Left colon (tissue), 2 donors: Measurements from ENCODE around the gene SLC3A2. TPM values are rescaled to one million over a fixed set of nuclear protein-coding genes. Genes with fewer than 3 reads are reported as not detected.
A peak's percentile ranks its signal among the peaks of the same experiment; 100 is the strongest.

Experiments
- ATAC-seq: fragments of 200-7000 bp; cut with Tn5 transposase; one replicate; pipeline ENCODE4 v1.9.1; 2020; ENCODE audit warnings: mild to moderate bottlenecking, moderate library complexity
- DNase-seq, 2 donors: peaks; one replicate each; pipeline ENCODE4 v3.0.0-alpha.2; 2020
- intact Hi-C, 2 donors: fragments of 100-400 bp; cut with DNase I in 1 of 2; cut with micrococcal nuclease in 1 of 2; formaldehyde crosslinking; loops; one replicate each; pipeline versions ENCODE4 v1.11.2 to v1.14.0; 2022; cut with DNase I, micrococcal nuclease
- total RNA-seq, 2 donors: library from RNA; stranded (reverse); fragmentation: NEBNext Ultra II Directional; extraction: Animal tissue kit (Norgen Biotek cat#: 25700); gene quantifications; one replicate each; pipeline ENCODE4 v1.2.1, GENCODE V29; 2021
- donor health status: DM: no; HTN: no; CAD: no.
- donor health status: DM: yes; HTN: yes; CAD: no.

The SLC3A2 gene
- total RNA-seq, 2 donors from 2014 or later: 98.8 to 107 TPM

DNA sequence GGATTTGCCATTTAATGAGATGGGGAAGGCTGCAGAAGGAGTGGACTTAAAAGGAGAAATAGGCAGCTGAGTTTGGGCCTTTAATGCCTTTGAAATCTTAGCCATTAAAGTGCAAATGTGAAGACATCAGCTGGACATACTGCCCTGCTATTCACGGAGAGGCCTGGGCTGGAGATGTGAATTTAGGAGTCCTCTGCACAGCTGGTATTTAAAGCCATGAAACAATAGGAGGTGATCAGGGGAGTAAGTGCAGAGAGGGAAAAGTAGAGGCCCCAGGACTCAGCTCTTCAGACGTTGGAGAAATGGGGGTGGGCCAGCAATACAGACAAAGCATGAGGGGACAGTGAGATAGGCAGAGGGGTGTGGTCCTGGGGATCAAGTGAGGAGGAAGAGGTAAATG, 16.6 kb downstream of the SLC3A2 start:
- ATAC-seq (no peak), DNase-seq (no peak)
- intact Hi-C loops: no loop called here

DNA sequence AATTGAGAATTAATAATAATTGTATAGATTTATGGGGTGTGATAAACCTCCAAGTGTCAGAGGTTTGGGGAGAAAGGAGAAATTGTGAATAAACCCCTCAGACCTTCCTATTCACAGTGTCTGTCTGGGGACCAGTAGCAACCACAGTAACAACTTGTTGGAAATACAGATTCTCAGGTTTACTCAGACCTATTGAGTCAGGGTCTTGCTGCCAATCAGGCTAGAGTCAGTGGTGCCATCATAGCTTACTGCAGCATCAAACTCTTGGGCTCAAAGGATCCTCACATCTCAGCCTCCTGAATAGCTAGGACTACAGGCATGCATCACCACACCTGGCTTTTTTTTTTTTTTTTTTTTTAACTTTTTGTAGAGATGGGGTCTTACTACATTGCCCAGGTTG, 17.3 kb downstream of the SLC3A2 start:
- intact Hi-C loops: no loop called here
- DNase-seq: no peak
- no peak for ATAC-seq

DNA sequence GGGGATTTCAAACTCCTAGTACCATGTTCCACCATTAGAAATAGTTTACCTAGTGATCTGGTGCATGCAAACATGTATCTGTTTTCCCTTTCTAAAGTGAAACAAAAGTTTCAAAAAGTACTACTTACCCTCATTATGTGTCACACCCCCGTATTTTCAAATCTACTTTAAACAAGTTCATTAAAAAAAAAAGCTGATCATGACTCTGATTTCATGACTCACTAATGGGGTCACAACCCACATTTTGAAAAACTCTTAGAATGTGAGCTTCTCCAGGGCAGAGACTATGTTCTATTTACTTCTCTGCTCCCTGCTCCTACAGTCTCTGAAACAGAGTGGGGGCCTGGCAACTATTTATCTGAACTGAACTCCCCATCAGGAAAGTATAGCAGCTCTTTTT, 22.2 kb downstream of the SLC3A2 start:
- intact Hi-C loops: no loop called here
- ATAC-seq: no peak
- DNase-seq: no peak

DNA sequence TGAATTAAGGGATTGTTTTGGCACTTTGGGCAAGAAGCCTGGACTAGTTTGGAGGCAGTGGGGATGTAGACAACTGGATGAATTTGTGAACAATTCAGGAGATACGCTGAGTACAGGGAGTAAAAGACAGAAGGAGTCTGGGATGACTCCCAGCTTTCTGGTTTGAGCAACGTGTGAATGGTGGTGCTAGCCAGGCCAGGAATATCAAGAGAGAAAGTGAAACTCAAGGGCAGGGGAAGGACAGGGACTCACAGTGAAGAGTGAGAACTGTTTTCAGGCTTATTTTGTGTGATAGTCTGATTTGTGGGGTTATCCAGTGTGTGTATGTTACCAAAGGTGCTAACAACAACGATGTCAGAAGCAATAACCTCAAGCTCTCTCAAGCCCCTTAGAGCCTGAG, 24.6 kb downstream of the SLC3A2 start:
- intact Hi-C loops: loop anchor here in 1 of 2 donors (5.0 kb wide), 1 partner anchor 117 kb away; no protein-coding TSS in a partner anchor
- no peak for DNase-seq
- ATAC-seq: no peak

DNA sequence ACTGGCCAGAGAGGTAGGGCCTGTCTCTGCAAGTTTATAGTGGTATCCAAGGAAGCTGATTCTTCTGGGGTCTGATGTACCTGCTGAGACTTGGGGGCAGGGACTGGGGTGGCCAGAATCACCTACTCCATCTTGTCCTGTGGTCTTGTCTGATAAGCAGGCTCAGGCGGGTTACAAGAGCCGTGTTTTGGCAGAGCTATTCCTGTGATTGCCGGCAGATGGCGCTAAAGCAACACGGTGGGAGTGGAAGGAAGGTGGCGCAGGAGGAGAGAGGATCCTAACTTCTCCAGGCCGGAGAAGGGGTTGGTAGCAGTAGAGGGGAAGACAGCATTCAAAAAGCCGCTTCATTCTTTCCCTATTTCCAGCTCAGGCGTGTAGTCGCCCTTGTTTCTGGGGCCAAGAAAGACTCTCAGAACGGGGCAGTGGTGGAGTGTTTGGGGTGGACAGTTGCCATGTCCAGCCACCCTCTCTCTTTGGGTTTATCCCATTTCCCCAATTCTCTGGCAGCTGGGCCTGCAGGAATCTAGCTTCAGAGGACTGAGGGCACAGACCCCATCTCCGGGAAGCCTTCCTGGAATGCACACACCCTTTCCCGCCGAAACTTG, 25.3 kb downstream of the SLC3A2 start:
- intact Hi-C loops: loop anchor here (2.0 to 5.0 kb wide), 2 partner anchors 116 to 119 kb away; no protein-coding TSS in a partner anchor

DNA sequence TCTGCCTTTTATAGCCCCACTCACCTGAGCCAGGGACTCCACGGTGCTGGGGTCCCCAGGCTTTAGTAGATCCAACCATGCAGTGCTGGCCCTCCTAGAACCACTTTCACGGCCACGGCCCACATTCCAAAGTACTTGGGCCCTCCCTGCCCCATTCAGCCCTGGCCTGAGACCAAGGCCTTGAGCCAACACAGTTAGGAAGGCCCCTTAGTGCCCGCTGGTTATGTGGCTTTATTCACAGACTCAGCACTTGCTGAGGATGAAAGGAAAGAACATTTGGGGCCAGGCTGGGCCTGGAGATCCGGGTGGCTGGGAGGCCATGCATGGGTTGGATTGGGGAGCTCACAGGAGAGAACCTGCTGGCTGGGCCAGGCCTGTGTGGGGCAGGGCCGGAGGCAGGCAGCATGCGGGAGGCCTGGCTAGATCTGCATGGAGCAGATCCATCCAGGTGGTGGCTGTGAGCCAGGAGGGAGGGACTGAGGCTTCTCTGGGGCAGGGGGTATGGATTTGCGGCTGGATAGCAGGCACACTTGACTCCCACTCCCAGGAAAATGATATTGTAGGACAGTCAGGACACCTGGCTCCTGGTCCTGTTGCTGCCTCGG, 27.9 kb downstream of the SLC3A2 start:
- DNase-seq (peak in 1 of 2 donors; percentile 39), ATAC-seq (peak; percentile 29)
- intact Hi-C loops: loop anchor here in 1 of 2 donors (5.0 kb wide), 1 partner anchor 114 kb away; no protein-coding TSS in a partner anchor

More for the DNA sequence above, 25.3 kb downstream of the SLC3A2 start:
- DNase-seq (peak; percentile 61 to 71), ATAC-seq (peak; percentile 60)

DNA sequence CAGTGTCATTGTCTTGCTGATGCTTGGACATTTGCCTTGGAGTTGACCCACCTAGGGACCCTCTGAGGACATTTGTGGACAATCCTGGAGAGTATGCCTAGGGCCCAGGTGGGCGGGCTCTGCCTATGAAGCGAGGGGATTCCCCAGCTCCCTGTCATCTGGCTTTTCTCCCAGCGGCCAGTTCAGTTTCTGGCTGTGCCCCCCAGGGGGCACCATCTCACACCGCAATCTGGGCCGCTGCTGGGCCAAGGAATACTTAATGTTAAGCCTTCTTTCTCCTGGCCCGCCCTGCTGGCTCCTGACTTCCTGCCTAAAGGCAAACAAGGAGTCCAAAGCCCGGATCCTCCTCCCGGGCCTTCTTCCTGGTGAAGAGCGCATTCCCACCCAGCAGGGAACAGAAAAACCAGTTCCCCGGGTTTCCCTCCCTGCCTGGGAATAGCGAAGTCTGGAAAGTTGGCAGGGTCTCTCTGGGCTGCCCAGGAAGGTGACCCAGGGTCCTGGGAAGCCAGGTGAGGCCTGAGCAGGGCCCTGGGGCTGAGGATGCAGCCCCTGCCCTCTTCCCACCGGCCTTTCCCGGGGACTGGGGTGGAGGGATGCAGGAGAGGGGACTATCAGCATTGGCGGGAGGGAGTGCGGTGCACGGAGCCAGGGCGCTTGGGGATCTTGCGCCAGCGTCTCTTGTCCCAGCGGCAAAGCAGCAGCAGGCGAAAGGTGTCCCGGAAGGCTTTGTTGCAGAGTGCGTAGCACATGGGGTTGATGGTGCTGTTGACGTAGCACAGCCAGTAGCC, 28.6 kb downstream of the SLC3A2 start:
- intact Hi-C loops: loop anchor here in 1 of 2 donors (5.0 kb wide), 1 partner anchor 113 kb away; no protein-coding TSS in a partner anchor

DNA sequence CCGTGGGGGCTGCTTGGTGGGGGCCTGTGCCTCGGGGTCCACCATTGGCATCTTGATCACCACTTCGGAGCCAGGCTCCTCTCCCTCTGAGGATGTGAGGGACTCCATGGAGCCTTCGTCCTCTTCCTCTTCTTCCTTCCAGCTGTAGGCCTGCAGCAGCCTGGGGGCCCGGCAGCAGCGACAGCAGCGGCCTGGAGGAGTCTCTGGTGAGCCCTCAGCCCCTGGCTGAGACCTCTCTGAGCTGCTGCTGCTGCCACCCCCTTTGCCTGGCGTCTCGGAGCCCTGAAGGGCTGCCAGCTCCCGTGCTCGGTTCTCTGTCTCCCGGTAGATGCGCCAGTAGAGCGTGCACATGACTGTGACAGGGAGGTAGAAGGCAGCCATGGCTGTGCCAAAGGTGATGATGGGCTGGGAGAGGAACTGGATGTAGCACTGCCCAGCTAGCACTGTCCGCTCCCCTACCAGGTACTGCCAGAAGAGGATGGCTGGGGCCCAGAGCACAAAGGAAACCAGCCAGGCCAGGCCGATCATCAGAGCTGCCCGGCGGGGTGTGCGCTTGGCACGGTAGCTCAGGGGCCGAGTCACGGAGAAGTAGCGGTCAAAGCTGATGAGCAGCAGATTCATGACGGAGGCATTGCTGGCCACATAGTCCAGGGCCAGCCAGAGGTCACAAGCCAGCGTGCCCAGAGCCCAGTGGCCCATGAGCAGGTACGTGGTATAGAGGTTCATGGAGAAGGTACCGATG, 29.6 kb downstream of the SLC3A2 start:
- intact Hi-C loops: no loop called here
- no peak for DNase-seq
- no peak for ATAC-seq

More for the DNA sequence above, 28.6 kb downstream of the SLC3A2 start:
- peak; percentile 96 for ATAC-seq
- DNase-seq: peak; percentile 83 to 92

DNA sequence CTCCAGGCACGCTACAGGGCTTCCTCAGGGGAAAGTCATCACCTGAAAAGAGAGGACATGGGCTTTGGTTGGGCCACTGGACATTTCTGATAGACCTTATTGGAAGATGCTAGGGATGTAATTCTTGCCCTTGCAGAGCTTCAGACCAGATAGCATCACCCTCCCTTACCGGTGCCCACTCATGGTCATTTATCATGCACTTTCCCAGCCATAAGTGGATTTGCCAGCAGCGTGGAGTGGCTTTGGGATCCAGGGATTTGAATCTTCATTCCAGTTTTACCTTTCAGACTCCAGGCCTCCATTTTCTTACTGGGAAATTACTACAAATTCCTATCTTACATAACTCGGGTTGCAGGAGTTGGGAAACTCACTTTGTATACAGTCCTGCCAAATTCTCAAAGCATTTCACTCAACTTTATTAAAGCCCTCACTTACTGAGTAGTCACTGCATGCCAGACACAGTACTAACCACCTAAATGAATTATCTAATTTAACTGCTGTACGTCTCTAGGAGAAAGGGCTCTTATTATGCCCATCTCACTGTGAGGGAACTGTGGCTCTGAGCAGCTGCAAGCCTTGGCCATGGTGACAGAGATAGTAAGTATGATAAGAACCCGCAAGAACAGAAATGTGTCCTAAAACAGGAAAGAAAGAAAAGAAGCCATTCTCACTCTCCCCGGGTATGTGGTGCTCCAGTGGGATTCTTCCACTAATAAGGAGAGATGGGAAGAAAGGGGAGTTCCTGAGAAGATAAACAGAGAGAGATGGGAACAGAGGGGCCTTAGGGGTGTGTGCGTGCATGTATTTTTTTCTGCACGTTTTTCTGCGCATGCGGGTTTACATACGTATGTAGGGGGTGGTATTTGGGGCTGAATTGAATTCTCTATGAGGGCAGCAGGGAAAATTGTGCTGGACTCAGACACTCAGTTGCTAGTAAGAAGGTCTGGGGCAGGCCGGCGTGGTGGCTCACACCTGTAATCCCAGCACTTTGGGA, 30.7 kb downstream of the SLC3A2 start:
- intact Hi-C loops: no loop called here
- ATAC-seq (no peak), DNase-seq (no peak)

DNA sequence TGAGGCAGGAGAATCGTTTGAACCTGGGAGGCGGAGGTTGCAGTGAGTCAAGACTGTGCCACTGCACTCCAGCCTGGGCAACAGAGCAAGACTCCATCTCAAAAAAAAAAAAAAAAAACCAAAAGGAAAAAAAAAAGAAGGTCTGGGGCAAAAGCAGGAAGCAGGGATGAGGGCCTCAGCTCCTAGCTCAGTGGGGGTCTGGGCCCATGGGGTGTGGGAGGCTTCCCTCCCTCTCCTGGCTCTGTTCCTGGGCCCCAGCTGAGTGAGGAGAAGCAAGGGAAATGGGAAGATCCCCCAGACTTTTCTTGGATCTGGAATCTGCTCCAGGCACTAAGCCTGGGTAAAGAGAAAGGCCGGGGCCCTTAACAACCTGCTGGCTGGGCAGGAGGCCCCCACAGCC, 31.6 kb downstream of the SLC3A2 start:
- ATAC-seq (no peak), DNase-seq (no peak)
- intact Hi-C loops: no loop called here

DNA sequence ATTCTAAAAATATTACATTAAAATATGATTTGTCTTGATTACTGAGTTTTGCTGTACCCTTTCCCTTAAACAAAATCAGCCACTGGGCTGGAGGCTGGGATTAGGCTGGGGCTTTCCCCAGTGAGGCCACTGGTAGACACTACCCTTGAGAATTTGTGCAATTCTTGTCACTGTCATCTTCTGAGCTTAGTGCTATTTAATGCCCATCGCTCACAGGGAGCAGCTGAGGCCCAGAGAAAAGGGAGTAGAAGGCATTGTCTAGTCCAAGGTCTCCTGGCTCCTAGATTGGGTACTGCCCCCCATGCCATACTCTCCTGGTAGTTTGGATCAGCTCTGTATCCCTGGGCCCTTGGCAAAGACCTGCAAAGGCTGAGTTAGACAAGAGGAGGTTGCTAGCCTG, 33.7 kb downstream of the SLC3A2 start:
- DNase-seq: no peak
- ATAC-seq: no peak
- intact Hi-C loops: no loop called here

DNA sequence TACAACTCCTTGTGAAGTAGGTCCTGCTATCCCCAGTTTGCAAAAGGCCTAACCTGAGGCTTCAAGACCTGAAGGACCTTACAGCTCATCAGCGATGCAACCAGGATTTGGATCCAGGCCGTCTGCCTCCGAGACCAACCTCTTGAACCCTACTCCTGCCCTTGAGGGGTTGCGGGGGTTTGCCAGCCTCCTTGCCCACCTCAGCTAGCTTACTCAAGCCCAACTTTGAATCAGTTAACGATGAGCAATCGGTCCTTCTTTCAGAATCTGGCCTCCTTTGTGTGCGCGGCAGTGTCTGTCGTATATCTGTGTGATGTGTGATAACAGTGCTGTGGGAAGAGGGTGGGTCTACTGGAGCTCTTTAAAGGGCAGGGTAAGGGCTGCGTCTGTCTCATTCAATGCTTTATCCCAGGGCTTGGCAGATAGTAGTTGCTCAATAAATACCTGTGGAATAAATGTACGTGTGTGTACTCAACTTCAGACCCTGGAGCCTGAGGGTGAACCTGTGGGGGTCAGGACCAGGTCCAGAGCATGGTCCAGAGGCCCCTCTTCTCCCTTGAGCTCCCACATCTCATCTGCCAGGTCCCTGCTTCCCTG, 37.3 kb downstream of the SLC3A2 start:
- intact Hi-C loops: no loop called here
- DNase-seq (no peak), ATAC-seq (no peak)

DNA sequence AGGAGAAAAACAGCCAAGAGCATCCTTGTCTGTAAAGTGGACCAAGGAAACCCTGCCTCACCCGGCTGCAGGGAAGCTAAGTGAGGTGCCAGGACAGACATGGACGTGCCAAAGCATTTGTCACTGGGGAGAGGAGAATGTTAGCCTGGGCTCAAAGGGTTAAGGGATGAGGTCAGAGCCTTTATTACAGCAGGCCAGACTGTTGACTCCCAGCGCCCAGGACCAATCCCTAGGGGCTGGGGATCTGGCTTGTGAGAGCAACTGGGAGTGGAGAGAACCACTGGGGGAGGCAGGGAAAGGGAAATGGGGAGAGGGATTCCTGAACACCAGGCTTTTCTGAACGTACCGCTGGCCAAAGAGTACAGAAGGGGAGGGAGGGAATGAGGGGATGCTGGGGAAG, 37.8 kb downstream of the SLC3A2 start:
- intact Hi-C loops: no loop called here
- DNase-seq (no peak), ATAC-seq (no peak)

DNA sequence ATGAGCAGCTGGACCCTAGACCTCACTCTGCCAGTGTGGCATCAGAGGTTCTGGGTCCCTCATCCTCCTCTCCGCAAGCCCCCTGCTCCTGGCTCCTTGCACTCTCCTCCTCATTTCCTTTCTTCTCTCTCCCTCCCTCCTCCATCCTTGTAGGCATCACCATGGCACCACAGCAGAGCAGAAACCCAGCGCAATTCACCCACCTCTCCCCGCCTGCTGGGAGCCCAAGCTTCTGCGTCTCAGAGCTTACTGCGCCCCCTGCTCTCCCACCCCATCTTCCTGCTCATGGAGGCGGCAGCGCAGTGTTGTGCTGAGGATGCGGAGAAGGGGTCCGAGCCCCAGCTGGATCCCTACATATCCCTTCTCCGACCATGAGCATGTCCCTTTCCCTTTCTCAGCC, 38.8 kb downstream of the SLC3A2 start:
- intact Hi-C loops: no loop called here
- DNase-seq: no peak
- no peak for ATAC-seq

DNA sequence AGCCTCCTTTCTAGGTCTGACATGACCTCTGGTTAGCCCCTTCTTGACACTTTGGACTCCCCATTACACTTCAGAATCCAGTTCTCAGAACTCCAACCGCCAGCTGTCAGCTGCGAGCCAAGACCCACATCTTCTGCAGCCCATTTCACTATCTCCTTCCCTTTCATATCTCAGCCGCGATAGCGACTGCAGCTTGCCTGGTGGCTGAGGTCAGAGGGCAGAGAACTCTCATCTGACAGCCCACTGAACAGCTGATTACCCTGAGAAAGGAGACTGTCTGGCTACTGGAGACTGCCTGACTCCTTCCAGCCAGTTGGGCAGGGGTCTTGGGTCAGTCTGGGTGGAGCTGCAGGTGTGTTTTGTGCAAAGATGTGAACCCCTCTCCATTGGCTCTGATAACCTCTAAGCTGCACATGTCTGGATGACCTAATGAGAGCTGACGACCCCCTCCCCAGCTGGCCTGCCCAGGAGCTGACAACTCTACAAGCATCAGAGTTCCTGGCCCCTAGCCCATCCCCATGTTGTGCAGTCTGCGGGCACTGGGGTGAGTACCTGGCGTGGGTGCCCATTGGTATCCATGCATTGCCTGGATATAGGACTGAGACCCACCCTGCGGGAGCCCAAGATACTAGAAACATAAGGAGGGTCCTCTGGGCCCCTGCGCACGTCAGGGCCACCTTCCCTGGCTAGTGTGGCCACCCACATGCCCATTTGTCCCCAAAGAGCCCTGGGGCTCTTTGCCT, 39.4 kb downstream of the SLC3A2 start:
- ATAC-seq: no peak
- DNase-seq: no peak
- intact Hi-C loops: no loop called here

DNA sequence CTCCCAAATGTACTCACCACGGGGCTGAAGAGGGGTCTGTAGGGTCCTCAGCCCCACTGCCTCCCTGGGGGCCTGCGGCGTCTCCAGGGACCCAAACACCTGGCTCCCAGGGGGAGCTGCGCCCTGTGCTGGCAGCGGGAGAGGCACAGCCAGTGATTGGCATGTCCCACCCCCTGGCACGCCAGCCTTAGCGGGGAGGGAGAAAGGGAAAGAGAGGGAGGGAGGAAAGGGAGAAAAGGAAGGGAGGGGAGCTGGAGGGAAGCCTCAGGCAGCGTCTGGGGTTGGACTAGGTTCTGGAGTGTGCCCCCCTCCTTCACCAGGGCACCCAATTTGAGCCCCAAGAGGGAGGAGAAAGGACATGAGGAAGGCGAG, 40.5 kb downstream of the SLC3A2 start, which contains the start of gene CHRM1:
Gene CHRM1, minus strand, starts transcription at position 163 of the 372 bp plus-strand sequence. CDS start 10,263 bp downstream, outside the sequence.
- peak in 1 of 2 donors; percentile 37 for DNase-seq
- intact Hi-C loops: no loop called here
- ATAC-seq: peak; percentile 71
